Uterus (tissue), 4 donors: ENCODE measurements around the gene PASK. TPM values are rescaled to one million over a fixed set of nuclear protein-coding genes. Genes with fewer than 3 reads are reported as not detected.

Source experiments
- DNase-seq, 2 donors: peaks; one replicate each; pipeline ENCODE4 v3.0.0-alpha.2; 2019 to 2020
- H3K27ac ChIP-seq, 2 donors: fragments of 200-600 bp; sonication (generic); 1 replicate in 1 of 2; 2 replicates in 1 of 2; pipeline ENCODE4 v1.5.1; 2016 to 2018
- H3K27me3 ChIP-seq, 2 donors: fragments of 200-600 bp; sonication (generic); one replicate each; pipeline ENCODE4 v1.5.1; 2018 to 2019; ENCODE audit warnings: control low read depth in 1 of 2
- H3K36me3 ChIP-seq, 2 donors: fragments of 200-600 bp; sonication (generic); one replicate each; pipeline ENCODE4 v1.5.1; 2019; ENCODE audit warnings: control low read depth in 1 of 2
- H3K4me1 ChIP-seq, 2 donors: fragments of 200-600 bp; sonication (generic); one replicate each; pipeline ENCODE4 v1.5.1; 2018 to 2019; ENCODE audit warnings: control low read depth in 1 of 2
- H3K4me3 ChIP-seq, 2 donors: fragments of 200-600 bp; sonication (generic); 1 replicate in 1 of 2; 2 replicates in 1 of 2; pipeline ENCODE4 v1.5.1; 2018 to 2019; ENCODE audit warnings: mild to moderate bottlenecking in 1 of 2
- H3K9me3 ChIP-seq, 2 donors: fragments of 200-600 bp; sonication (generic); one replicate each; pipeline ENCODE4 v1.5.1; 2019; ENCODE audit warnings: control low read depth in 1 of 2
- POLR2A ChIP-seq, 2 donors: fragments of 450-650 bp; IDR thresholded peaks; one replicate each; pipeline ENCODE4 v1.6.1; 2016; ENCODE audit warnings: antibody characterized with exemption in 2 of 2, mild to moderate bottlenecking in 1 of 2, moderate library complexity in 1 of 2
- intact Hi-C: fragments of 100-400 bp; cut with DNase I; formaldehyde crosslinking; loops from one replicate; pipeline ENCODE4 v1.15.1; 2023; ENCODE audit warnings: low total_unique reads
- total RNA-seq, 4 donors: library from RNA; depleted of rRNA in 3 of 4; stranded (reverse); fragments of >200 nt in 3 of 4; gene quantifications; one replicate each; pipeline versions ENCODE4 v1.1.0 to v1.2.4, GENCODE V29; 2014 to 2023
- TF ChIP-seq, protein P1 (sequence below), 4 experiments: fragments of 200-600 bp in 2 of 4; fragments of 450-650 bp in 2 of 4; sonication (generic) in 2 of 4; IDR thresholded peaks; one replicate each; pipeline ENCODE4 v1.5.1; 2016 to 2019; ENCODE audit warnings: antibody characterized with exemption in 4 of 4, mild to moderate bottlenecking in 2 of 4, moderate library complexity in 1 of 4
- donor health status: DM: yes; HTN: yes; CAD: no.

The PASK gene
- total RNA-seq, 4 donors from 2014 or later: 7.4 to 16.0 (median 13.3) TPM

DNA sequence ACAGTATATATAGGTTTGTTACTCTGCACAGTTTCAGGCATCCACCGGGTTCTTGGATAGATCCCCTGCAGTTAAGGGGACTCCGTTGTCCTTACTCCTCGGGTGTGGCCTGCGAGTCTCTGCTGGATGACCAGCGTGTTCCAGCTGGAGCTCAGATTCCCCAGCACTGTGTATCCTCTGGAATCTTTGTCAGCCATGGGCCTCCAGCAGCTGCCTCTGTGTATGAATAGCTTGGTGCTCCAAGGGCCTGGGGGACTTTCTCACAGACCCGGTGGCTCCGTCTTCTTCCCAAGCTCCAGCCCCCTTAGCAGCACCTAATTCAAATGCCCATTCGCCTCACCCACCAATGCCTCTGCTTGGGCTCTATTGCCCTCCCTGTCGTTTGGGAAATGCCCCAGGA lies 45.5 kb upstream of the PASK start:
- intact Hi-C loops: no loop called here
- Histone ChIP-seq H3K27me3 (no peaks in the 10 kb centered on the region), H3K9me3 (no peaks in the 10 kb centered on the region), H3K36me3 (no peaks in the 10 kb centered on the region), H3K27ac (no peak overlapping the region), H3K4me3 (no peak overlapping the region), H3K4me1 (no peaks in the 10 kb centered on the region)
- no peak for DNase-seq
- TF ChIP-seq, protein P1, sequence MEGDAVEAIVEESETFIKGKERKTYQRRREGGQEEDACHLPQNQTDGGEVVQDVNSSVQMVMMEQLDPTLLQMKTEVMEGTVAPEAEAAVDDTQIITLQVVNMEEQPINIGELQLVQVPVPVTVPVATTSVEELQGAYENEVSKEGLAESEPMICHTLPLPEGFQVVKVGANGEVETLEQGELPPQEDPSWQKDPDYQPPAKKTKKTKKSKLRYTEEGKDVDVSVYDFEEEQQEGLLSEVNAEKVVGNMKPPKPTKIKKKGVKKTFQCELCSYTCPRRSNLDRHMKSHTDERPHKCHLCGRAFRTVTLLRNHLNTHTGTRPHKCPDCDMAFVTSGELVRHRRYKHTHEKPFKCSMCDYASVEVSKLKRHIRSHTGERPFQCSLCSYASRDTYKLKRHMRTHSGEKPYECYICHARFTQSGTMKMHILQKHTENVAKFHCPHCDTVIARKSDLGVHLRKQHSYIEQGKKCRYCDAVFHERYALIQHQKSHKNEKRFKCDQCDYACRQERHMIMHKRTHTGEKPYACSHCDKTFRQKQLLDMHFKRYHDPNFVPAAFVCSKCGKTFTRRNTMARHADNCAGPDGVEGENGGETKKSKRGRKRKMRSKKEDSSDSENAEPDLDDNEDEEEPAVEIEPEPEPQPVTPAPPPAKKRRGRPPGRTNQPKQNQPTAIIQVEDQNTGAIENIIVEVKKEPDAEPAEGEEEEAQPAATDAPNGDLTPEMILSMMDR (IDR thresholded peaks at IDR 0.05): no peak

DNA sequence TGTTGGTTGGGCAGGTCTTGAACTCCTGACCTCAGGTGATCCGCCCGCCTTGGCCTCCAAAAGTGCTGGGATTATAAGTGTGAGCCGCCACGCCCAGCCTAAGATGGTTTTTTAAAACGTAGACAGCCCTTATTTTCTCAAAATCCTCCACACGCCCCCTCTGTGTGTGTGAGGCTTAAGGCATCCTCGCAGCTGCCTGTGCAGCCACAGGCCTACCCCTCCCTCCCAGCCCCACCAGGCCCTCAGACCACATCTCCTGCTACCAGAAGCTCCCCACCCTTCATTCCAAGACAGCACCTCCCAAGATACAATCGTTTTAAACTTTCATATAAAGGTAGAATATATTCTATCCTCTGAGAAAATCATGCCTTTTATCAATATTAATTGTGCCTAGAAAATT lies 44.0 kb upstream of the PASK start:
- Histone ChIP-seq H3K9me3 (no peaks in the 10 kb centered on the region), H3K27ac (no peak overlapping the region), H3K4me1 (no peaks in the 10 kb centered on the region), H3K36me3 (no peaks in the 10 kb centered on the region), H3K4me3 (no peak overlapping the region), H3K27me3 (no peaks in the 10 kb centered on the region)
- intact Hi-C loops: no loop called here
- DNase-seq: no peak
- TF ChIP-seq, protein P1 (IDR thresholded peaks at IDR 0.05): no peak
- TF ChIP-seq POLR2A (IDR thresholded peaks at IDR 0.05): no peak

DNA sequence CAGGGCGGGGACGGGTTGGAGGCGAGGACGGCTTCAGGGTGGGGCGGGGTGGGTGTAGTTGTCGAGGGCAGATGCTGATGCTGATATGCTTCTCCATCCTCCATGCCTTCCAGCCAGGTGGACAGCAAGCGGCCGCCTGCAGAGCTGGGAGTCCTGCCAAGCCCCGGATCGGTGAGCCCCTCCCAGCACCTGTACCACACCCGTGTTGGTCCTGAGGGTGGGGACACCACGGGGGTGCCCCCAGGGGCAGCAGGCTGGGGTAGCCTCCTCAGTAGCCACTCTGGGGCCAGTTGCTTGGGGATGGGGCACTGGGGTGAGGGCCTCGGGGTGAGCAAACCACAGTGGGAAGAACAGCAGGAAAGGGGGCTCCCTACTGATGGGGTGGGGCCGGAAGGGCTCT lies 41.8 kb upstream of the PASK start:
- Histone ChIP-seq H3K4me3 (no peak overlapping the region), H3K9me3 (no peaks in the 10 kb centered on the region), H3K27me3 (no peaks in the 10 kb centered on the region), H3K36me3 (no peaks in the 10 kb centered on the region), H3K27ac (no peak overlapping the region), H3K4me1 (no peaks in the 10 kb centered on the region)
- intact Hi-C loops: no loop called here
- no peak for TF ChIP-seq POLR2A (IDR thresholded peaks at IDR 0.05)
- TF ChIP-seq, protein P1 (IDR thresholded peaks at IDR 0.05): no peak
- no peak for DNase-seq

DNA sequence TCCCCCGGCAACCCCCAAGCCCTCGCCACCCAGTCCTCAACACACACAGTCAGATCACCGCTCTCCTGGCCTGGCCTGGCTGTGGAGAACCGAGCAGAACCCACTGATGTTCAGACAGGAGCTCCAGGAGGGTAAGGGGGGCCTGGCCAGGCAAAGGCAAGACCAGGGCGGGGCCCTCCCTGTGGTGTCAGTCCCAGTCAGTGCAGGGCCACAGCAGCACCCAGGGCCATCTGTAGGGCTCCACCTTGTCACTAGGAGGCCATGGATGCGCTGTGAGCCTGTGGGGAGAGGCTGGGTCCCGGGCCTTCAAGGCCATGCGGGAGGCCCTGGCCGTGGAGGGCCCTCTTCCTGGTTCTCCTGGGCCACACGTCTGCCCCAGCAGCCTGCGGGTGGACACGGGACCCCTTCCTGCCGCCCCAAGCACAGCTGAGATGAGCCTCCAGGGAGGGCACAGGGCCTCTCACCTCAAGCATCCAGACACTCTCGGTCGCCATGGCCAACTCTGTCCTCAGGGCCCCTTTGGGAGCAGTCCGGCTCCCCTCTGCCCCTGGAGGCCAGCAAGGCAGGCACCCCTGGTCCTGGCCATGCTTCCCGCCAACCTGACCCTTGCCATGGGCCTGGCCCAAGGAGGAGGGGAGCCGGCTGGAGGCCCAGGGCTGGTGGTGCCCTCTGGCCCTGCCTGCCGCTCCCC lies 41.2 kb upstream of the PASK start:
- no peak for DNase-seq
- no peaks in the 10 kb centered on the region for H3K36me3 ChIP-seq
- no peaks in the 10 kb centered on the region for H3K4me1 ChIP-seq
- H3K9me3 ChIP-seq: no peaks in the 10 kb centered on the region
- no peak overlapping the region for H3K27ac ChIP-seq
- TF ChIP-seq, protein P1 (IDR thresholded peaks at IDR 0.05): no peak
- TF ChIP-seq POLR2A (IDR thresholded peaks at IDR 0.05): no peak
- intact Hi-C loops: no loop called here
- no peaks in the 10 kb centered on the region for H3K27me3 ChIP-seq
- H3K4me3 ChIP-seq: no peak overlapping the region

DNA sequence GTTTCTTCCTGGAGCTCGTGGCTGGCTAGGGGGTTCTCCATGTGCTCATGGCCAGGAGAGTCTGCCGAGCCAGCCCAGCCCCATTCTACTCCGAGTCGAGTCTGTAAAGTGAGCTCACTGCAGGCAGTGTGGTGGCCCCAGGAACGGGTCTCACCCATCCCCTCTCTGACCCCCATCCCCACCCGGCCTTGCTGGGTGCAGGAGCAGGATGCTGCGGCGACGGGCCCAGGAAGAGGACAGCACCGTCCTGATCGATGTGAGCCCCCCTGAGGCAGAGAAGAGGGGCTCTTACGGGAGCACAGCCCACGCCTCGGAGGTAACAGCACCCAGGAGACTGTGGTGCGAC lies 40.6 kb upstream of the PASK start:
- Histone ChIP-seq H3K9me3 (no peaks in the 10 kb centered on the region), H3K27ac (no peak overlapping the region), H3K4me3 (no peak overlapping the region), H3K4me1 (no peaks in the 10 kb centered on the region), H3K36me3 (no peaks in the 10 kb centered on the region), H3K27me3 (no peaks in the 10 kb centered on the region)
- TF ChIP-seq POLR2A (IDR thresholded peaks at IDR 0.05): no peak
- TF ChIP-seq, protein P1 (IDR thresholded peaks at IDR 0.05): no peak
- DNase-seq: no peak
- intact Hi-C loops: no loop called here
